Smooth muscle cell of trachea (primary cell): ENCODE results near the gene C3orf85. TPM values are rescaled to one million over a fixed set of nuclear protein-coding genes. Genes with fewer than 3 reads are reported as not detected.

Source experiments
- total RNA-seq: library from RNA; depleted of rRNA; stranded (reverse); fragments of >200 nt; gene quantifications from 2 replicates; pipeline ENCODE4 v1.2.1, GENCODE V29; 2014

Gene C3orf85
- not detected in 2 replicates for total RNA-seq

GRCh38 chr3:109136523-109136922 is at the start of gene C3orf85:
TSS of gene C3orf85 (plus strand) at chr3:109136719. CDS start at chr3:109136848, 129 bp downstream.

GRCh38 chr3:109117939-109118338 is 18.6 kb upstream of the C3orf85 start, which contains the start of gene MORC1:
TSS of gene MORC1 (minus strand) at chr3:109118134. CDS start at chr3:109118059, 75 bp downstream.

Other genes starting within 250 kb of the C3orf85 start
- gene GUCA1C, start 182.8 kb upstream of the C3orf85 start, total RNA-seq = not detected in 2 replicates
- not detected in 2 replicates for gene MORC1, start 18.6 kb upstream of the C3orf85 start, total RNA-seq
- gene DPPA2, start 179.8 kb downstream of the C3orf85 start, total RNA-seq = not detected in 2 replicates
- not detected in 2 replicates for gene DPPA4, start 200.8 kb downstream of the C3orf85 start, total RNA-seq